Activated T-helper 9 cell treated with anti-CD3 and anti-CD28 coated beads, Interleukin-2, amount 50 U/mL, for 16 hours (primary cell): ENCODE results near the gene TOPBP1.
"Not testable (repeated sequence)": the region's sequence is repeated elsewhere in the genome, so short reads cannot be mapped to it uniquely, and the experiment has no call there.

Experiments
- DNase-seq: peaks from one replicate; pipeline ENCODE4 v3.0.0-alpha.2; 2020; ENCODE audit warnings: low read depth

The TOPBP1 gene

DNA sequence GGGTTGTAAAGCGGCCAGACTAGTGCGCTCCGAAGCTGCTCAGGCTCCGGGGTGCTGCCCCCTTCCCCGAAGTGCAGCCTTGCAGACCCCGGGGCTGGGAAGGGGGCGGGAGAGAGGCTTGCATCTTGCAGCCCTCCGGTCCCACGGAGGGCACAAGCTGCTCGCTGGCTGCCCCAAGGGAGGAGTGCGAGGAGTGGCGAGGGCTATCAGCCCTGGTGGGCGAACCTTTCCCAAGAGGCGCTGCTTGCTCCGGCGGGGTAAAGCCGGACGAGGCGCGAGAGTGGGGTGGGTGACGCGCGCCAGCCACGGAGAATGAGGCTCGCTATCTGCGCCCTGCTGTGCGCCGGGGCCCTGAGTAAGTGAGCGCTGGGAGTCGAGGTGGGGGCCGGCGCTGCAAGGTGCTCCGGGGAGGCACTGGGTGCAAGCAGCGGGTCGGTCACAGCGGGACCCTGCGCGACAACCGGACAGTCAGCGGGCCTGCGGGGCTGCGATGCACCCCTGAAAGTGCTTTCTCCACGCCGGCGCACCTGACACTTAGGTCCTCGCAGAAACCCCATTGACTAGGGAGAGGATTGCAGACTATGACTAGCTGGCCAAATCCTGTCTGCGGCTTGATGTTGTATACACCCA, 12.7 kb upstream of the TOPBP1 start:
- no peak for DNase-seq

- DNase-seq, result no peak
Measured at GRCh38 chr3:133673746-133674145, 12.0 kb upstream of the TOPBP1 start.

GRCh38 chr3:133672461-133672860, 10.7 kb upstream of the TOPBP1 start:
- no peak for DNase-seq

DNA sequence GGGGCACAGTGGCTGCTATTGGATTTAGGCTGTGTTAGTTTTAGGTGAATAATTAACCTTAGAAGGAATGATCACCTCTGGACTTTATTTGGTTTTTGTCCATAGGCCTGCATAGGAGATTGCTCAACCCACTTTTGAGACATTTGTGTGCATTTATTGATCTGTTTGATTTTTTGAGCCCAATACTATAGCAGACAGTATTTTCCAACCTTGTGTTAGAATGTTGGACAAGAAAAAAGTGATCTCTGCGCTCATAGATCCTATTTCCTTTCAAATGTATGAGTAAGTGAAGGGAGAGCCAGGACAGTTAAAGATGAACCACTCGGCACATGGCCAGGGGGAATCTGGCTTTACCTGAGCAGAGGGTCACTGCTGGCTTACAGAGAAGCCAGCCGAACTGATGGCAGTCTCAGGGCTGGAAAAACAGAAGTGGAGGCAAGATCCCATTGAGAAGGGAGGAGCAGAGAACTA, 8.8 kb upstream of the TOPBP1 start:
- no peak for DNase-seq

- DNase-seq, result no peak
Measured at GRCh38 chr3:133669949-133670524, 8.3 kb upstream of the TOPBP1 start.

DNA sequence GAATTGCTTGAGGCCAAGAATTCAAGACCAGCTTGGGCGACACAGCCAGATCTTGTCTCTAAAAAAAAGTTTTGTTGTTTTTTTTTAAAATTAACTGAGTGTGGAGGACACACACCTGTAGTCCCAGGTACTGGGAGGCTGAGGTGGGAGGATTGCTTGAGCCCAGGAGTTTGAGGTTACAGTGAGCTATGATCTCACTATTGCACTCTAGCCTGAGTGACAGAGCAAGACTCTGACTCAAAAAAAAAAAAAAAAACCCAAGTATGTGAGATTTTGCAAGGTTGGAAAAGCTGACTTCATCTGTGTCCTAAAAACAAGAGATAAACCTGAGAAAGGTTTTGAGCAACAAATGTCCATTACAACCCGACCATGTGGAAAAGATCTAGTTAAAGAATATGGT, 5.4 kb upstream of the TOPBP1 start:
- no peak for DNase-seq

DNA sequence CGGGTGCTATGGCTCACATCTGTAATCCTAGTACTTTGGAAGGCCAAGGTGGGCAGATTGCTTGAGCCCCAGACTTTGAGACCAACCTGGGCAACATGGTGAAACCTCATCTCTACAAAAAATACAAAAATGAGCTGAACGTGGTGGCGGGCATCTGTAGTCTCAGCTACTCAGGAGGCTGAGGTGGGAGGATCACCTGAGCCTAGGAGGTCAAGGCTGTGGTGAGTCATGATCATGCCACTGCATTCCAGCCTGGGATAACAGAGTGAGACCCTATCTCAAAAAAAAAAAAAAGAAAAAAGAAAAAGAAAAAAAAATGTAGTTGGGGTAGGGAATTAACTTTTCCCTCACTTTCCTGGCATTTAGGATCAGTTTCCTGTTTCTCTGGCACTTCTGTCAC, 3.4 kb upstream of the TOPBP1 start:
- not testable (repeated sequence) for DNase-seq

GRCh38 chr3:133663569-133664313, 2.0 kb upstream of the TOPBP1 start:
- DNase-seq, result no peak

GRCh38 chr3:133662278-133662651, 524 bp upstream of the TOPBP1 start:
- no peak for DNase-seq

GRCh38 chr3:133659806-133660205, 1.9 kb downstream of the TOPBP1 start:
- no peak for DNase-seq

DNA sequence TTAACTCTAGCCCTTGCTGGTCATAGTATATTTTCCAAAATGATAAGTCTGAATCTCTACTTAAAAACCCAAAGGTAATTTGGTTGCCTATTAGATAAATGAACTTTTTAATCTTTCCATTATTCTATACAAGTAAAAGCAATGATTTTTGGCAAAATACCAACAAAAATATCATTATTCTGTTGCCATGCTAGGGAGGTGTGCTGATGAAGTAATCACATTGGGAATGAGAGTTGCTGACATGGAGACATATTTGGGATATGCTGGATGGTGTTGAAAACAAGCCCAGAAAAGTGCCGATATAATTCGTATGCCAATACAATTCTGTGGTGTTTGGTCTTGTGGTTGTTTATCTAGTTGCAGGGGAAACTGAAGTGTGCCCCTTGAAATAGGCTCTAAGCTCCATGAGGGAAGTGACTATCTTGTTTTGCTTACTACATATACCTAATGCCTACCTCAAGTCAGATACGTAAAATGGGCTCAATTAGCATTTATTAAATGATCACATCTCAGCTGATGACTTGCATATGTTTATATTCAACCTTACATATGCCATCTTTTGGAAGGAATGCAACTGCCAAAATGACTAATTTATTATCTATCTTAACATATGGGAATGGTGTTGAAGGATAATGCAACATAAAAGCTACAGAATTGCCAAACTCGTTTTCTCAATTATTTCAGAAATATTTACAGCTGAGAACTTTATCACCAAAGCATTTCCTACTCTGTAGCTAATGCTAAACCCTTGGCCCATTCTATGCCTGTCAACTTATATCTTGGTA, 5.8 kb downstream of the TOPBP1 start:
- DNase-seq, result no peak

DNA sequence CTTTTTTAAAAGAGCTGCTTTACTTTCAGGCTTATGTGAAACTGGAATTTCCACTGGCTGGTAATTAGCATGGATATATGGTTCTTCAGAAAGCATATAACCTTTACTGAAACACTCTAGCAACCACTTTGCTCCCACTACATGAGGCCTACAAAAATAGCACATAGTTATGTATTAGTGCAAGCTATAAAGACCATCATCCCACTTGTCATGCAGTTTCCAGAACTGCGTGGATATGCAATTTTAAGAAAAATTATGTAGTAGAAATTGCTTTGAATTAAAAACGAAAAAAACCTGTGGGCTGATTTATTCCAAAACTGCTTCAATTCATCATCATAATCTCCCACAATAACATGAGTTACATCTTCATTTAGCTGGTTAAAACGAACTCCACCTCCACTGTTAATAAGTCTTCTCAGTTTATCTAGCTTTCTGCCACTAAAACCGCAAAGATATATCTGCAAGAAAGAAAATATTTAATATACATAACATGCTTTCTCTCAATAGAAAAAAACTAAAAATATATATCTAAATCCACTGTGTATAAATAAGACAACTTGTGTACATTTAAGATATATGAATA, 12.2 kb downstream of the TOPBP1 start:
- no peak for DNase-seq

- DNase-seq, result no peak
Measured at GRCh38 chr3:133644768-133645167, 17.0 kb downstream of the TOPBP1 start.

DNA sequence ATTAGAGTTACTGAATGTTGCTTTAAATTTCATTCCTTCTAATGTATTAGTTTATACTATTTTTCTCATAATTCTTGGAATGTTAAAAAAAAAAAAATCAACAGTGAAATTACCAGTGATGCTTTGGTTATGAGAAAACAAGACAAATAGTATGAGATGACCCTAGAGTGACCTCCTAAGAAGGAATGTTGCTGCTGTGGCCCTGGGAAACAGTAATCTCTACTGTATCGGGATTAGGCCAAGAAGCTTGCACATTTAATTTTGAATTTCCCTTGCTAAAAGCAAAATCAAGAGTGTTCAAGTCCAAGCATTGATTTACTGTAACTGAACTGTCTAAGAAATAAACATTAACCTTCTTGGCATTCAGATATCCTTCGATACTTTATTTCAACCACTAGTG, 18.1 kb downstream of the TOPBP1 start:
- DNase-seq, result no peak

GRCh38 chr3:133641254-133641653, 20.5 kb downstream of the TOPBP1 start:
- DNase-seq, result no peak

GRCh38 chr3:133633439-133633838, 28.3 kb downstream of the TOPBP1 start:
- DNase-seq, result no peak

- DNase-seq, result no peak
Measured at GRCh38 chr3:133629146-133629545, 32.6 kb downstream of the TOPBP1 start.

GRCh38 chr3:133627789-133628188, 34.0 kb downstream of the TOPBP1 start:
- DNase-seq, result no peak

DNA sequence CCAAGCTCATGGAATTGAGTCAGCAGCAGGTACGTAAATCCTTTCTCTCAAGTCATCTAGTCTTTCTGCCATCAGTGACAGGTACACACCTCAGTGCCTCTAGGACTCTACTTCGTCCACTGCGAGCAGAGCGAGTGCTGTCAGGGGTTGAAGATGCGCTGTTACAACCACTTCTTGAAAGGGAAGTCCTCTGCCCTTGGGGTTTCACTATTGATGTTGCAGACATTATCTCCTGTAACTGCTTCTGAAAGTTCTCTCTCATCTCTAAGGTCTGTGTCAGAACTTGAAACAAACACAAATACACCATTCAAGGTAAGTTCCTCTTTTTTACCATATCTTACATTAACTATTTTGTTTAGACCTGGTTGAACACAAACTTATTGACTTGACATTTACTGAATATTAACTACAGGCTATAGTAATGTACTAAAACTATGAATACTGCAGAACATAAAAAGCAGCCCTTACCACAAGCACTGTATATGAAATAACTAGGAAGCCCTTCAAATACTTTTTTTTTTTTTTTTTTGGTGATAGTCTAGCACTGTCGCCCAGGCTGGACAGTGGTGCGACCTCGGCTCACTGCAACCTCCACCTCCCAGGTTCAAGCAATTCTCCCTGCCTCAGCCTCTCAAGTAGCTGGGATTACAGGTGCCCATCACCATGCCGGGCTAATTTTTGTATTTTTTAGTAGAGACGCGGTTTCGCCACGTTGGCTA, 41.5 kb downstream of the TOPBP1 start:
- no peak for DNase-seq

DNA sequence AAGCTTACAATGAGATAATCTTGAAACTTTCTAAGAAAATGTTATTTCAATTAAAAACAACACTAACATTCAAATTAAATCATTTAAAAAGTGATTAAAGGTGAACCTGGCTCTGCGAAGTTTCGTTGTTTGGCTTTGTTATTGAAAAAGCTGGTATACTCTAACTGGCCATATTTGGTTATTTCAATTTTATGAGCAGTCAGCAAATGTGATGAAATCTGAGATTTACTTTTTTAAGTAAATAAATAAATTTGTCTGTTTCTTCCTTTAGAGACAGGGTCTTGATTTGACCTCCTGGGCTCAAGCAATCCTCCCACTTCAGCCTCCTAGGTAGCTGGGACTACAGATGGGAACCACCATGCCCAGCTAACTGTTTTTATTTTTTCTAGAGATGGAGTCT, 50.2 kb downstream of the TOPBP1 start:
- no peak for DNase-seq

GRCh38 chr3:133610031-133610430, 51.7 kb downstream of the TOPBP1 start:
- DNase-seq, result no peak

GRCh38 chr3:133608388-133608787, 53.4 kb downstream of the TOPBP1 start:
- DNase-seq, result no peak
